H9 (cell line): ENCODE data around the gene MRPL28. TPM values are rescaled to one million over a fixed set of nuclear protein-coding genes. Genes with fewer than 3 reads are reported as not detected.

ENCODE experiments used
- DNase-seq: peaks from one replicate; pipeline ENCODE4 v3.0.0-alpha.2; 2017
- H2AFZ ChIP-seq: one replicate; pipeline ENCODE4 v1.6.1; 2013; ENCODE audit warnings: mild to moderate bottlenecking, low read length, control low read depth, moderate library complexity
- H2AK5ac ChIP-seq: 2 replicates; pipeline ENCODE4 v1.6.1; 2013; ENCODE audit warnings: low read length, control low read depth, mixed read lengths; ENCODE audit not compliant: insufficient read length
- H2BK120ac ChIP-seq: one replicate; pipeline ENCODE4 v1.6.1; 2013; ENCODE audit warnings: low read depth, mild to moderate bottlenecking, low read length, control low read depth, inconsistent platforms; ENCODE audit not compliant: poor library complexity, severe bottlenecking
- H2BK12ac ChIP-seq: 2 replicates; pipeline ENCODE4 v1.6.1; 2013; ENCODE audit warnings: low read length, control low read depth, mixed read lengths, low read depth; ENCODE audit not compliant: insufficient read length
- H2BK15ac ChIP-seq: 2 replicates; pipeline ENCODE4 v1.6.1; 2013; ENCODE audit warnings: low read depth, low read length, control low read depth
- H2BK20ac ChIP-seq: one replicate; pipeline ENCODE4 v1.6.1; 2013; ENCODE audit warnings: low read depth, mild to moderate bottlenecking, low read length, control low read depth, inconsistent platforms; ENCODE audit not compliant: poor library complexity, severe bottlenecking
- H2BK5ac ChIP-seq: 2 replicates; pipeline ENCODE4 v1.6.1; 2013; ENCODE audit warnings: low read length, control low read depth, mixed read lengths; ENCODE audit not compliant: insufficient read length
- H3K14ac ChIP-seq: 2 replicates; pipeline ENCODE4 v1.6.1; 2013; ENCODE audit warnings: low read length, control low read depth; ENCODE audit not compliant: insufficient read depth
- H3K18ac ChIP-seq: 2 replicates; pipeline ENCODE4 v1.6.1; 2013; ENCODE audit warnings: low read depth, mild to moderate bottlenecking, mixed read lengths, low read length, control low read depth; ENCODE audit not compliant: insufficient read length
- H3K23ac ChIP-seq: 2 replicates; pipeline ENCODE4 v1.6.1; 2013; ENCODE audit warnings: low read length, control low read depth, mixed read lengths, low read depth; ENCODE audit not compliant: insufficient read length
- H3K23me2 ChIP-seq: 2 replicates; pipeline ENCODE4 v1.6.1; 2013; ENCODE audit warnings: low read depth, mild to moderate bottlenecking, mixed read lengths, low read length, control low read depth; ENCODE audit not compliant: insufficient read length, poor library complexity, severe bottlenecking
- H3K27ac ChIP-seq: 2 replicates; pipeline ENCODE4 v1.5.1; 2013; ENCODE audit warnings: low read length, control low read depth, mixed read lengths, low read depth; ENCODE audit not compliant: insufficient read length
- H3K27me3 ChIP-seq: 2 replicates; pipeline ENCODE4 v1.6.1; 2013; ENCODE audit warnings: low read length, control low read depth, inconsistent platforms; ENCODE audit not compliant: insufficient read depth
- H3K4ac ChIP-seq: 2 replicates; pipeline ENCODE4 v1.6.1; 2013; ENCODE audit warnings: low read depth, mild to moderate bottlenecking, control low read depth, inconsistent platforms, low read length, moderate library complexity
- H3K4me1 ChIP-seq: 2 replicates; pipeline ENCODE4 v1.6.1; 2013; ENCODE audit warnings: low read length, control low read depth, inconsistent platforms; ENCODE audit not compliant: insufficient read depth
- H3K4me2 ChIP-seq: 2 replicates; pipeline ENCODE4 v1.6.1; 2013; ENCODE audit warnings: low read length, control low read depth, mixed read lengths; ENCODE audit not compliant: insufficient read length, insufficient read depth
- H3K56ac ChIP-seq: 2 replicates; pipeline ENCODE4 v1.6.1; 2013; ENCODE audit warnings: low read depth, mild to moderate bottlenecking, mixed read lengths, low read length, control low read depth; ENCODE audit not compliant: insufficient read length
- H3K79me1 ChIP-seq: 2 replicates; pipeline ENCODE4 v1.6.1; 2013; ENCODE audit warnings: low read depth, mild to moderate bottlenecking, moderate library complexity, low read length, control low read depth, inconsistent platforms; ENCODE audit not compliant: insufficient read depth, poor library complexity, severe bottlenecking
- H3K79me2 ChIP-seq: 2 replicates; pipeline ENCODE4 v1.6.1; 2013; ENCODE audit warnings: low read length, control low read depth, inconsistent platforms; ENCODE audit not compliant: insufficient read depth
- H3K9ac ChIP-seq: 2 replicates; pipeline ENCODE4 v1.6.1; 2013; ENCODE audit warnings: low read length, control low read depth, mixed read lengths; ENCODE audit not compliant: insufficient read length; ENCODE audit errors: extremely low read depth
- H3K9me3 ChIP-seq: one replicate; pipeline ENCODE4 v1.6.1; 2013; ENCODE audit warnings: low read depth, low read length, inconsistent platforms; ENCODE audit not compliant: control insufficient read depth
- H3T11ph ChIP-seq: one replicate; pipeline ENCODE4 v1.6.1; 2013; ENCODE audit warnings: mild to moderate bottlenecking, low read length, control low read depth, inconsistent platforms
- H4K20me1 ChIP-seq: one replicate; pipeline ENCODE4 v1.6.1; 2013; ENCODE audit not compliant: control insufficient read depth, insufficient read length, insufficient read depth
- H4K5ac ChIP-seq: 2 replicates; pipeline ENCODE4 v1.6.1; 2013; ENCODE audit warnings: low read depth, mild to moderate bottlenecking, mixed read lengths, low read length, control low read depth; ENCODE audit not compliant: insufficient read length
- H4K8ac ChIP-seq: replicated peaks from 2 replicates; pipeline ENCODE4 v1.6.1; 2013; ENCODE audit warnings: low read length, control low read depth, mixed read lengths, low read depth; ENCODE audit not compliant: insufficient read length
- H4K91ac ChIP-seq: 2 replicates; pipeline ENCODE4 v1.6.1; 2013; ENCODE audit warnings: low read depth, mild to moderate bottlenecking, moderate library complexity, mixed read lengths, low read length, control low read depth; ENCODE audit not compliant: insufficient read length
- H3K27ac Mint-ChIP-seq, 3 experiments: 2 replicates in 2 of 3; 3 replicates in 1 of 3; pipeline ENCODE4 v1.8.0; 2020 to 2021; ENCODE audit warnings: mixed read lengths in 3 of 3, mild to moderate bottlenecking in 1 of 3, moderate library complexity in 1 of 3
- H3K27me3 Mint-ChIP-seq: 2 replicates; pipeline ENCODE4 v1.8.0; 2021; ENCODE audit warnings: low read depth, mild to moderate bottlenecking, moderate library complexity, mixed read lengths
- H3K36me3 Mint-ChIP-seq, 3 experiments: 2 replicates in 2 of 3; 3 replicates in 1 of 3; pipeline ENCODE4 v1.8.0; 2020 to 2021; ENCODE audit warnings: low read depth in 3 of 3, mixed read lengths in 3 of 3; ENCODE audit not compliant: insufficient read depth in 1 of 3
- H3K4me1 Mint-ChIP-seq, 2 experiments: 2 replicates each; pipeline ENCODE4 v1.8.0; 2020; ENCODE audit warnings: mixed read lengths in 2 of 2
- H3K4me3 Mint-ChIP-seq, 2 experiments: 2 replicates in 1 of 2; 3 replicates in 1 of 2; pipeline ENCODE4 v1.8.0; 2020 to 2021; ENCODE audit warnings: mild to moderate bottlenecking in 2 of 2, mixed read lengths in 2 of 2, moderate library complexity in 1 of 2
- H3K9me3 Mint-ChIP-seq, 2 experiments: 2 replicates in 1 of 2; 3 replicates in 1 of 2; pipeline ENCODE4 v1.8.0; 2020; ENCODE audit warnings: mild to moderate bottlenecking in 2 of 2, mixed read lengths in 2 of 2, moderate library complexity in 1 of 2
- CTCF ChIP-seq: fragments of 200-600 bp; sonication (generic); conservative IDR thresholded peaks from 3 replicates; pipeline ENCODE4 v1.8.0; 2021; ENCODE audit warnings: antibody characterized with exemption, mild to moderate bottlenecking
- WGBS: extraction: QIAGEN DNeasy Blood & Tissue Kit; methylation state at CpG from one replicate; pipeline ENCODE4 v1.1.7; 2013; ENCODE audit warnings: missing lambda C conversion rate, low lambda C conversion rate, mixed read lengths; ENCODE audit not compliant: insufficient read length; ENCODE audit errors: extremely low coverage; 5-methylcytosine and 5-hydroxymethylcytosine counted together
- total RNA-seq: library from RNA; stranded (reverse); gene quantifications from 2 replicates; pipeline ENCODE4 v1.2.1, GENCODE V29; 2021

MRPL28 gene
- total RNA-seq, 1 experiment from 2014 or later, result 154 TPM

GRCh38 chr16:381789-382717 lies 11.7 kb upstream of the MRPL28 start, which contains the start of gene PGAP6:
TSS of gene PGAP6 (minus strand) at chr16:381978. CDS start at chr16:381821, 157 bp downstream.
- TF ChIP-seq CTCF, result no peak
- Histone ChIP-seq H3K18ac (no peak within 1 kb of the TSS), H4K8ac (no peak within 1 kb of the TSS), H4K91ac (no peak within 1 kb of the TSS), H3K23ac (no peak within 1 kb of the TSS), H2BK12ac (no peak within 1 kb of the TSS), H3K27me3 (no peaks in the 10 kb centered on the region), H2BK20ac (no peak within 1 kb of the TSS), H2BK5ac (no peak within 1 kb of the TSS), H3K56ac (no peak within 1 kb of the TSS), H3K27ac (no peak within 1 kb of the TSS), H2AK5ac (no peak within 1 kb of the TSS), H3K4me1 (no peaks in the 10 kb centered on the region; the same call in 1 of the 2 replicates), H3K4me2 (peak within 1 kb of the TSS; percentile 71), H3T11ph (no peak within 1 kb of the TSS), H3K79me1 (no peaks in the 10 kb centered on the region), H4K20me1 (no peaks in the 10 kb centered on the region), H3K9ac (peak within 1 kb of the TSS; percentile 28), H3K14ac (no peak within 1 kb of the TSS; the same call in 1 of the 2 replicates), H4K5ac (no peak within 1 kb of the TSS), H2BK15ac (no peak within 1 kb of the TSS), H3K9me3 (no peaks in the 10 kb centered on the region), H3K23me2 (peaks cover 9% of the 10 kb centered on the region), H2AFZ (no peak within 1 kb of the TSS), H3K79me2 (no peaks in the 10 kb centered on the region; the same call in 1 of the 2 replicates), H3K4ac (no peak within 1 kb of the TSS), H2BK120ac (no peak within 1 kb of the TSS)
- H3K27me3 Mint-ChIP-seq, result peaks cover 3% of the 10 kb centered on the region; the same call in 1 of the 2 replicates
- H3K4me1 Mint-ChIP-seq, result peaks cover 29 to 51% of the 10 kb centered on the region in 2 experiments
- peak within 1 kb of the TSS in 1 of 3 experiments; percentile 65; a peak in 1 of 7 replicates for H3K27ac Mint-ChIP-seq
- H3K36me3 Mint-ChIP-seq, result peaks cover 0 to 13% (median 0%) of the 10 kb centered on the region in 3 experiments; a peak in 4 of 7 replicates
- H3K4me3 Mint-ChIP-seq, result peak within 1 kb of the TSS; percentile 83 to 91
- no peaks in the 10 kb centered on the region for H3K9me3 Mint-ChIP-seq
- WGBS, result no CpG with 5 or more reads among the region's 123 CpGs
- DNase-seq, result no peak
